ENCODE measurements around the gene CREB5. TPM values are rescaled to one million over a fixed set of nuclear protein-coding genes. Genes with fewer than 3 reads are reported as not detected.

CREB5 gene
- total and polyA plus RNA-seq, 2 of the 8 experiments (the other 6 are each of a cell fraction or from before 2014, with no cell fraction given): 2.4 to 2.7 TPM

DNA sequence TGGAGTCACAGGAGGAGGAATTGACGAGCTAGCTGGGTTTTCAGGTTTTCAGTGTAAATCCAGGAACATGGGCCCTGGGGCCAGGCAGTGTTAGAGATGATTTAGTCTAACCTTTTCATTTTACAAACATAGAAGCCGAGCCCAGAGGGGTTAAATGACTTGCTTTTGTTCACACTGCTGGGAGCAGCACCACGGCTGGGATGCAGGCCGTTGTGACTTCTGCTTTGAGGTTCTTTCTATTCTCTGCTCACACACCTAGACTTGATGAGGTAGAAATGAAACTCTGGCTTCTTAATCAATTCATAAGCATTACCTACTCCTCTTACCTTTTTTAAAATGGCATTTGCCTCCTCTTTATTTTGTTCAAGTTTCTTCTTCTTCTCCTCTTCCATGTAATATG, 36.4 kb downstream of the CREB5 start (continued):
- no peak for TF ChIP-seq RBBP5 (IDR thresholded peaks at IDR 0.05; ENCODE audit: borderline replicate concordance, low read depth, low read length)
- TF ChIP-seq SIRT6 (IDR thresholded peaks at IDR 0.05; ENCODE audit: low read length): no peak
- no peak for TF ChIP-seq KDM4A (IDR thresholded peaks at IDR 0.05; ENCODE audit: low read depth, low read length, severe bottlenecking)
- TF ChIP-seq POU5F1 (IDR thresholded peaks at IDR 0.05; ENCODE audit: low read depth, low read length): no peak
- no peak for TF ChIP-seq SIN3A (conservative IDR thresholded peaks at IDR 0.05 in 1 of 2, IDR thresholded peaks at IDR 0.05 in 1 of 2; ENCODE audit: low read depth in 1 of 2, low read length in 2 of 2)
- no peak for TF ChIP-seq EGR1 (IDR thresholded peaks at IDR 0.05; ENCODE audit: borderline replicate concordance, low read depth, low read length)
